ENCODE measurements around the gene HCN3. TPM values are rescaled to one million over a fixed set of nuclear protein-coding genes. Genes with fewer than 3 reads are reported as not detected.

HCN3 gene
- total and polyA plus RNA-seq, 2 donors (not counting 3 experiments of a cell fraction or from before 2014, with no cell fraction given): 3.3 to 4.1 TPM

- H3K4me3 ChIP-seq (replicated peaks in 1 of 3; ENCODE audit: insufficient read depth in 1 of 3, low read depth in 1 of 3, low read length in 3 of 3): no peak overlapping the region
- DNase-seq (ENCODE audit: low read depth, low spot score) (no peak), FAIRE-seq (no peak)
- no peaks in the 10 kb centered on the region for H4K20me1 ChIP-seq (replicated peaks; ENCODE audit: control insufficient read depth, extremely low read depth, insufficient read depth, low read length)
- no peak overlapping the region for H3K27ac ChIP-seq (ENCODE audit: insufficient read depth, low read depth, low read length)
- H3K79me2 ChIP-seq (ENCODE audit: control insufficient read depth, insufficient read depth, low read length): peaks cover 9% of the 10 kb centered on the region
- H3K4me2 ChIP-seq (ENCODE audit: insufficient read depth, low read length): no peak overlapping the region
- H2AFZ ChIP-seq (ENCODE audit: low read depth, low read length): no peak overlapping the region
- no peaks in the 10 kb centered on the region for H3K9me1 ChIP-seq (replicated peaks; ENCODE audit: control insufficient read depth, extremely low read depth, insufficient read depth, low read length)
- ChIA-PET CTCF (interaction anchor here (0.6 to 5.8 kb wide), 2 partner anchors 69 to 282 kb away, joined by 3 to 115 read pairs; partner anchors contain the start of gene RUSC1), POLR2A (no interaction called here)
- dilution Hi-C loops (cut with MboI; ENCODE audit: extremely low pct_ligation_motif_present, low sequenced_read_pairs): no loop called here
- peaks cover 3 to 9% of the 10 kb centered on the region in 2 experiments for H3K36me3 ChIP-seq (ENCODE audit: control insufficient read depth in 2 of 2, extremely low read depth in 1 of 2, insufficient read depth in 2 of 2, low read length in 2 of 2)
- no peaks in the 10 kb centered on the region for H3K9me3 ChIP-seq (replicated peaks; ENCODE audit: control insufficient read depth, insufficient read depth, low read length)
- no peaks in the 10 kb centered on the region for H3K27me3 ChIP-seq (ENCODE audit: control insufficient read depth in 2 of 2, insufficient read depth in 2 of 2, low read length in 2 of 2)
- peaks cover 29% of the 10 kb centered on the region for H3K4me1 ChIP-seq (ENCODE audit: control insufficient read depth, extremely low read depth, insufficient read depth, low read length)
- no TSS peak for BruUV-seq (replicated peaks)
- no peak overlapping the region for H3K9ac ChIP-seq (replicated peaks; ENCODE audit: extremely low read depth, insufficient read depth, low read length)
- TF ChIP-seq CTCF (IDR thresholded peaks at IDR 0.05; ENCODE audit: extremely low read depth in 1 of 2, insufficient read depth in 1 of 2, low read depth in 1 of 2, low read length in 2 of 2) (peak in 1 of 2 donors; percentile 4), GATA2 (IDR thresholded peaks at IDR 0.05; ENCODE audit: insufficient read depth, insufficient read length, low read depth, low read length) (no peak), JUN (IDR thresholded peaks at IDR 0.05; ENCODE audit: borderline replicate concordance, insufficient read depth, insufficient read length, low read depth) (no peak)
- intact Hi-C loops (cut with micrococcal nuclease): loop anchor here (10.0 kb wide), 1 partner anchor 312 kb away; the partner anchor contains the start of gene ASH1L
These were observed 24.1 kb upstream of the HCN3 start for GRCh38 chr1:155253208-155253607.

GRCh38 chr1:155253797-155254196, 23.5 kb upstream of the HCN3 start:
- intact Hi-C loops (cut with micrococcal nuclease): loop anchor here (2.0 to 10.0 kb wide), 2 partner anchors 19 to 311 kb away; partner anchors contain the start of genes ASH1L and CLK2
- H3K9me1 ChIP-seq (replicated peaks; ENCODE audit: control insufficient read depth, extremely low read depth, insufficient read depth, low read length): no peaks in the 10 kb centered on the region

More at GRCh38 chr1:155253797-155254196, 23.5 kb upstream of the HCN3 start:
- Histone ChIP-seq H3K27ac (ENCODE audit: insufficient read depth, low read depth, low read length) (no peak overlapping the region), H3K9ac (replicated peaks; ENCODE audit: extremely low read depth, insufficient read depth, low read length) (no peak overlapping the region), H3K4me3 (replicated peaks in 1 of 3; ENCODE audit: insufficient read depth in 1 of 3, low read depth in 1 of 3, low read length in 3 of 3) (peak overlapping the region in 2 of 3 experiments; percentile 57 to 77), H3K4me1 (ENCODE audit: control insufficient read depth, extremely low read depth, insufficient read depth, low read length) (peaks cover 29% of the 10 kb centered on the region), H3K27me3 (ENCODE audit: control insufficient read depth in 2 of 2, insufficient read depth in 2 of 2, low read length in 2 of 2) (no peaks in the 10 kb centered on the region), H3K36me3 (ENCODE audit: control insufficient read depth in 2 of 2, extremely low read depth in 1 of 2, insufficient read depth in 2 of 2, low read length in 2 of 2) (peaks cover 3 to 8% of the 10 kb centered on the region in 2 experiments), H4K20me1 (replicated peaks; ENCODE audit: control insufficient read depth, extremely low read depth, insufficient read depth, low read length) (no peaks in the 10 kb centered on the region), H3K79me2 (ENCODE audit: control insufficient read depth, insufficient read depth, low read length) (peaks cover 9% of the 10 kb centered on the region), H3K4me2 (ENCODE audit: insufficient read depth, low read length) (peak overlapping the region; percentile 76), H2AFZ (ENCODE audit: low read depth, low read length) (no peak overlapping the region), H3K9me3 (replicated peaks; ENCODE audit: control insufficient read depth, insufficient read depth, low read length) (no peaks in the 10 kb centered on the region)
- no TSS peak for BruUV-seq (replicated peaks)
- dilution Hi-C loops (cut with MboI; ENCODE audit: extremely low pct_ligation_motif_present, low sequenced_read_pairs): no loop called here
- TF ChIP-seq EZH2 (IDR thresholded peaks at IDR 0.05; ENCODE audit: borderline replicate concordance, low read depth, low read length, severe bottlenecking) (no peak), POLR2AphosphoS5 (IDR thresholded peaks at IDR 0.05; ENCODE audit: insufficient read depth, low read depth, low read length) (no peak), MAX (IDR thresholded peaks at IDR 0.05; ENCODE audit: insufficient read depth, insufficient read length) (no peak), POLR2A (IDR thresholded peaks at IDR 0.05; ENCODE audit: low read depth, low read length) (no peak), CTCF (IDR thresholded peaks at IDR 0.05; ENCODE audit: extremely low read depth in 1 of 2, insufficient read depth in 1 of 2, low read depth in 1 of 2, low read length in 2 of 2) (no peak), GATA2 (IDR thresholded peaks at IDR 0.05; ENCODE audit: insufficient read depth, insufficient read length, low read depth, low read length) (no peak)
- CTCF ChIA-PET: no interaction called here
- peak; percentile 24 for FAIRE-seq
- POLR2A ChIA-PET: no interaction called here
- no peak for DNase-seq (ENCODE audit: low read depth, low spot score)
